Loucy (cell line): ENCODE data around the gene USP8.

Experiments
- CTCF ChIP-seq: fragments of 200-600 bp; sonication (generic); conservative IDR thresholded peaks from 2 replicates; pipeline ENCODE4 v1.5.1; 2014; ENCODE audit warnings: mild to moderate bottlenecking, antibody characterized with exemption, low read length
- EZH2phosphoT487 ChIP-seq: fragments of 200-600 bp; IDR thresholded peaks from 2 replicates; pipeline ENCODE4 v1.6.1; 2018; ENCODE audit warnings: antibody characterized with exemption, mild to moderate bottlenecking, moderate library complexity, borderline replicate concordance

DNA sequence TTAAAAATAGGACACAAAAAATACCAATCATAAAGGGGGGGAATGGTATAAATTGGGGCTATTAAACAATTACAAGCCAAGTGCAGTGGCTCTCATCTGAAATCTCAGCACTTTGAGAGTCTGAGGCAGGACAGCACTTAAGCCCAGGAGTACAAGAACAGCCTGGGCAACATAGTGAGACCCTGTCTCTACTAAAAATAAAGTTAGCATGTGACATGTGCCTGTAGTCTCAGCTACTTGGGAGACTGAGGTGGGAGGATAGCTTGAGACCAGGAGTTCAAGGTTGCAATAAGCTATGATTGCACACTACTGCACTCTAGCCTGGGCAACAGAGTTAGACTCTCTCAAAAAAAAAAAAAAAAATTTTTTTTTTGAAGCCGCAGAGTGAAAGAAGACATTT, 45.4 kb upstream of the USP8 start:
- no peak for TF ChIP-seq CTCF
- no peak for TF ChIP-seq EZH2phosphoT487
